ENCODE measurements around the gene INTS11. TPM values are rescaled to one million over a fixed set of nuclear protein-coding genes. Genes with fewer than 3 reads are reported as not detected.

INTS11 gene
- total and polyA plus RNA-seq, 4 experiments from 2014 or later, result 68.3 to 173 (median 117) TPM

- Mint-ChIP-seq H3K27me3 (no peaks in the 10 kb centered on the region), H3K4me1 (peaks cover 0 to 3% (median under 1%) of the 10 kb centered on the region in 4 donors), H3K4me3 (no peak overlapping the region), H3K9me3 (no peaks in the 10 kb centered on the region), H3K36me3 (no peaks in the 10 kb centered on the region), H3K27ac (no peak overlapping the region)
- DNase-seq, result peak; percentile 40 to 71 (median 56)
- Histone ChIP-seq H3K27ac (ENCODE audit: low read depth, low read length) (no peak overlapping the region), H3K4me3 (ENCODE audit: low read length in 2 of 2) (no peak overlapping the region), H3K4me1 (ENCODE audit: insufficient read depth, low read length) (no peaks in the 10 kb centered on the region), H3K27me3 (ENCODE audit: insufficient read depth, low read length) (no peaks in the 10 kb centered on the region), H3K36me3 (ENCODE audit: insufficient read depth, low read length) (no peaks in the 10 kb centered on the region), H3K9me3 (ENCODE audit: control insufficient read depth in 1 of 2, low read length in 2 of 2) (no peaks in the 10 kb centered on the region)
- intact Hi-C loops (cut with micrococcal nuclease), result loop anchor here (5.0 kb wide), 1 partner anchor 308 kb away; the partner anchor contains the start of gene PERM1
- CTCF ChIA-PET (ENCODE audit: partially characterized antibody), result interaction anchor here (0.7 to 3.2 kb wide), 4 partner anchors 8 to 306 kb away, joined by 3 to 57 read pairs (median 4); no protein-coding TSS in a partner anchor
- POLR2A ChIA-PET (ENCODE audit: partially characterized antibody), result interaction anchor here (0.7 kb wide), 1 partner anchor 17 kb away, joined by 3 read pairs; the partner anchor contains the start of gene UBE2J2
Measured at GRCh38 chr1:1290238-1290731, 34.2 kb downstream of the INTS11 start.

DNA sequence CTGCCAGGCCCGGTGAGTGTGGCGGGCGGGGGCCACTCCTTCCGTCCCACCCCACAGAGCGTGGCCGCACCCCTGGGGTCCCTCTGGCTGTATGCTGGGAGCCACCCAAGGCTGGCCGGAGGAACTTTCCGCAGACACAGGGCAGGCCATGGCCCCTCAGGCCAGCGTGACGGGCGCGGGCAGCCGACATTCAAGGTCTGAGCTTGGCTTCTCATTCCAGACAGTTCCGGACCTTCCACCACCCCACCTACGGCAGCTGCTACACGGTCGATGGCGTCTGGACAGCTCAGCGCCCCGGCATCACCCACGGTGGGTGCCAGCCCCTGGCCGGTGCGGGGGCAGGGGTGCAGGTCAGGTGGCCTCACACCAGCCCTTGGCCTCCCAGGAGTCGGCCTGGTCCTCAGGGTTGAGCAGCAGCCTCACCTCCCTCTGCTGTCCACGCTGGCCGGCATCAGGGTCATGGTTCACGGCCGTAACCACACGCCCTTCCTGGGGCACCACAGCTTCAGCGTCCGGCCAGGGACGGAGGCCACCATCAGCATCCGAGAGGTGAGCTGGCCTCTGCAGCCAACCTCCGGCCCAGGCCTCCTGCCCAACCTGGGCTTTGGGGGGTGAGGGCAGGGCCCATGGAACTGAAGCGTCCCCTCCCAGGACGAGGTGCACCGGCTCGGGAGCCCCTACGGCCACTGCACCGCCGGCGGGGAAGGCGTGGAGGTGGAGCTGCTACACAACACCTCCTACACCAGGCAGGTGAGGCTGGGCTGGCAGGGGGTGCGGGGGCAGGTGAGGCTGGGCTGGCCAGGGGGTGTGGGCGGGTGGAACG is 37.0 kb downstream of the INTS11 start:
- Histone ChIP-seq H3K27ac (ENCODE audit: low read depth, low read length) (no peak overlapping the region), H3K27me3 (ENCODE audit: insufficient read depth, low read length) (no peaks in the 10 kb centered on the region), H3K36me3 (ENCODE audit: insufficient read depth, low read length) (no peaks in the 10 kb centered on the region), H3K4me3 (ENCODE audit: low read length in 2 of 2) (no peak overlapping the region), H3K4me1 (ENCODE audit: insufficient read depth, low read length) (no peaks in the 10 kb centered on the region), H3K9me3 (ENCODE audit: control insufficient read depth in 1 of 2, low read length in 2 of 2) (no peaks in the 10 kb centered on the region)
- CTCF ChIA-PET (ENCODE audit: partially characterized antibody), result interaction anchor here (1.2 to 2.1 kb wide), 2 partner anchors 12 to 165 kb away, joined by 3 to 6 read pairs; no protein-coding TSS in a partner anchor
- peaks cover 0 to 4% (median under 1%) of the 10 kb centered on the region in 4 donors for H3K4me1 Mint-ChIP-seq
- no peaks in the 10 kb centered on the region for H3K9me3 Mint-ChIP-seq
- no peaks in the 10 kb centered on the region for H3K36me3 Mint-ChIP-seq
- POLR2A ChIA-PET (ENCODE audit: partially characterized antibody), result no interaction called here
- intact Hi-C loops (cut with micrococcal nuclease), result no loop called here
- H3K4me3 Mint-ChIP-seq, result no peak overlapping the region
- H3K27me3 Mint-ChIP-seq, result no peaks in the 10 kb centered on the region
- no peak overlapping the region for H3K27ac Mint-ChIP-seq
- DNase-seq, result peak in 1 of 5 donors; percentile 22

- H3K9me3 ChIP-seq (ENCODE audit: control insufficient read depth in 1 of 2, low read length in 2 of 2), result no peaks in the 10 kb centered on the region
- no peaks in the 10 kb centered on the region for H3K27me3 ChIP-seq (ENCODE audit: insufficient read depth, low read length)
- no peaks in the 10 kb centered on the region for H3K4me1 ChIP-seq (ENCODE audit: insufficient read depth, low read length)
- POLR2A ChIA-PET (ENCODE audit: partially characterized antibody), result no interaction called here
- Mint-ChIP-seq H3K4me3 (no peak overlapping the region), H3K9me3 (no peaks in the 10 kb centered on the region), H3K27ac (no peak overlapping the region), H3K27me3 (no peaks in the 10 kb centered on the region), H3K4me1 (peaks cover 0 to 1% (median 0%) of the 10 kb centered on the region in 4 donors), H3K36me3 (no peaks in the 10 kb centered on the region)
- no peak overlapping the region for H3K4me3 ChIP-seq (ENCODE audit: low read length in 2 of 2)
- no peak overlapping the region for H3K27ac ChIP-seq (ENCODE audit: low read depth, low read length)
- H3K36me3 ChIP-seq (ENCODE audit: insufficient read depth, low read length), result no peaks in the 10 kb centered on the region
- CTCF ChIA-PET (ENCODE audit: partially characterized antibody), result interaction anchor here (1.2 to 2.1 kb wide), 2 partner anchors 13 to 164 kb away, joined by 3 to 6 read pairs; no protein-coding TSS in a partner anchor
- intact Hi-C loops (cut with micrococcal nuclease), result no loop called here
- peak in 1 of 5 donors; percentile 24 for DNase-seq
Measured at GRCh38 chr1:1286313-1287261, 37.9 kb downstream of the INTS11 start.

DNA sequence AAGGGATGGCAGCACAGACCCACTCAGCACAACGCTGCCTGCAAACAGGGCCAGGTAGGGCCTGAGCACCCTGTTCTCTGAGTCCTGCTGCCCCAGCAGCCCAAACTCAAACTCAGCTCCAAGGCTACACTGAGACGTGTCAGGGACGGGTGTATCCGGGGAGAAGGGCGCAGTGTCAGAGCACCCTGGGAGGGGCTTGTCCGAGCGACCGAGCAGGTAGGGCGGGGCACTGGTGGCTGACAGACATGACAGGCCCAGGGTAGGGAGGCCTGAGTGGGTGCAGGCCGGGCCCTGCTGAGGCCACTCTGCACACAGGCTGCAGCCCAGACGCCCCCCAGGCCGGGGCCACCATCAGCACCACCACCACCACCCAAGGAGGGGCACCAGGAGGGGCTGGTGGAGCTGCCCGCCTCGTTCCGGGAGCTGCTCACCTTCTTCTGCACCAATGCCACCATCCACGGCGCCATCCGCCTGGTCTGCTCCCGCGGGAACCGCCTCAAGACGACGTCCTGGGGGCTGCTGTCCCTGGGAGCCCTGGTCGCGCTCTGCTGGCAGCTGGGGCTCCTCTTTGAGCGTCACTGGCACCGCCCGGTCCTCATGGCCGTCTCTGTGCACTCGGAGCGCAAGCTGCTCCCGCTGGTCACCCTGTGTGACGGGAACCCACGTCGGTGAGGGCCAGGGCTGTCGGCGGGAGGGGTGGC is 38.7 kb downstream of the INTS11 start:
- DNase-seq, result peak in 1 of 5 donors; percentile 22
- intact Hi-C loops (cut with micrococcal nuclease), result no loop called here
- Histone ChIP-seq H3K9me3 (ENCODE audit: control insufficient read depth in 1 of 2, low read length in 2 of 2) (no peaks in the 10 kb centered on the region), H3K27ac (ENCODE audit: low read depth, low read length) (no peak overlapping the region), H3K27me3 (ENCODE audit: insufficient read depth, low read length) (no peaks in the 10 kb centered on the region), H3K36me3 (ENCODE audit: insufficient read depth, low read length) (no peaks in the 10 kb centered on the region), H3K4me3 (ENCODE audit: low read length in 2 of 2) (no peak overlapping the region), H3K4me1 (ENCODE audit: insufficient read depth, low read length) (no peaks in the 10 kb centered on the region)
- no peak overlapping the region for H3K4me3 Mint-ChIP-seq
- H3K36me3 Mint-ChIP-seq, result no peaks in the 10 kb centered on the region
- H3K27ac Mint-ChIP-seq, result no peak overlapping the region
- H3K9me3 Mint-ChIP-seq, result no peaks in the 10 kb centered on the region
- CTCF ChIA-PET (ENCODE audit: partially characterized antibody), result interaction anchor here (2.1 kb wide), 1 partner anchor 163 kb away, joined by 6 read pairs; no protein-coding TSS in a partner anchor
- POLR2A ChIA-PET (ENCODE audit: partially characterized antibody), result no interaction called here
- no peaks in the 10 kb centered on the region for H3K27me3 Mint-ChIP-seq
- H3K4me1 Mint-ChIP-seq, result peaks cover 0 to 1% (median 0%) of the 10 kb centered on the region in 4 donors

- intact Hi-C loops (cut with micrococcal nuclease), result no loop called here
- CTCF ChIA-PET (ENCODE audit: partially characterized antibody), result no interaction called here
- POLR2A ChIA-PET (ENCODE audit: partially characterized antibody), result no interaction called here
Measured at GRCh38 chr1:1285102-1285571, 39.3 kb downstream of the INTS11 start.

DNA sequence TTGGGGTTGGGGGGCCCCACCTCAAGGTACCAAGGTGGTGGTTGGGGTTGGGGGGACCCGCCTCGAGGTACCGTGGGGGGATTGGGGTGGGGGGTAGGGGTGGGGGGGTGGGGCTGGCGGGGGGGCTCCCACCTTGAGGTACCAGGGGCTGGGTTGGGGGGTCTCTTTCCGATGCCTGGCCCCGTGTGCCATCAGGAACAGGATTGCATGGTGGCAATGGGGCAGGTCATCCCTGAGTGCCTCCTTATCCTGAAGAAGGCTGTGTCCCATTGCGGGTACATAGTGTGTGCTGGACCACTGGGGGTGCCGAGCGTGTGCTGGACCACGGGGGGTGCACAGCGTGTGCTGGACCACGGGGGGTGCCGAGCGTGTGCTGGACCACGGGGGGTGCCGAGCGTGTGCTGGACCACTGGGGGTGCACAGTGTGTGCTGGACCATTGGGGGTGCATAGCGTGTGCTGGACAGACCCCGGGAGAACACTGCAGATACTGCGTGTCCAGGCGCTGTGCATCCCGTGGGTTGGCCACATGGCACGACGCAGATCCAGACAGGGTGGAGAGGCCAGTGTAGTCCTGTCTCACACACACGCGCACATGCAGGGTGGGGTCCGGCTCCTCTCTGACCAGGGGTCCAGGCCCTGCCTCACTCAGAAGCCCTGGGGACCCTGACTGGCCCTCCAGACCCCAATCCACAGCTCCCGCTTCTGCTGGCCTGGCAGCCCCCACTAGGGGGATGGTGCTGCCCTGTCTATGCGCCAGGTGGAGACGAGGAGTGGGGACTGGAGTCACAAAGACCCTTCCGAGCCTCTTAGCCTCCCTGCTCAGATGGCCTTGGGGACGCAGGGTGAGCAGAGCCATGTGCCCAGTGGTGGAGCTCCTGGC is 40.0 kb downstream of the INTS11 start:
- Histone ChIP-seq H3K27me3 (ENCODE audit: insufficient read depth, low read length) (no peaks in the 10 kb centered on the region), H3K4me1 (ENCODE audit: insufficient read depth, low read length) (no peaks in the 10 kb centered on the region), H3K27ac (ENCODE audit: low read depth, low read length) (no peak overlapping the region), H3K9me3 (ENCODE audit: control insufficient read depth in 1 of 2, low read length in 2 of 2) (no peaks in the 10 kb centered on the region), H3K4me3 (ENCODE audit: low read length in 2 of 2) (no peak overlapping the region), H3K36me3 (ENCODE audit: insufficient read depth, low read length) (no peaks in the 10 kb centered on the region)
- intact Hi-C loops (cut with micrococcal nuclease), result no loop called here
- Mint-ChIP-seq H3K27me3 (no peaks in the 10 kb centered on the region), H3K36me3 (no peaks in the 10 kb centered on the region), H3K4me3 (no peak overlapping the region), H3K9me3 (no peaks in the 10 kb centered on the region), H3K4me1 (peaks cover 0 to 1% (median 0%) of the 10 kb centered on the region in 4 donors), H3K27ac (no peak overlapping the region)
- POLR2A ChIA-PET (ENCODE audit: partially characterized antibody), result no interaction called here
- CTCF ChIA-PET (ENCODE audit: partially characterized antibody), result no interaction called here
- DNase-seq, result peak in 1 of 5 donors; percentile 39

More at GRCh38 chr1:1285102-1285571, 39.3 kb downstream of the INTS11 start:
- H3K36me3 Mint-ChIP-seq, result no peaks in the 10 kb centered on the region
- H3K27ac ChIP-seq (ENCODE audit: low read depth, low read length), result no peak overlapping the region
- H3K4me1 ChIP-seq (ENCODE audit: insufficient read depth, low read length), result no peaks in the 10 kb centered on the region
- H3K4me3 ChIP-seq (ENCODE audit: low read length in 2 of 2), result no peak overlapping the region
- peak in 1 of 5 donors; percentile 19 for DNase-seq
- no peaks in the 10 kb centered on the region for H3K9me3 Mint-ChIP-seq
- H3K4me1 Mint-ChIP-seq, result peaks cover 0 to 1% (median 0%) of the 10 kb centered on the region in 4 donors
- no peaks in the 10 kb centered on the region for H3K36me3 ChIP-seq (ENCODE audit: insufficient read depth, low read length)
- H3K4me3 Mint-ChIP-seq, result no peak overlapping the region
- no peaks in the 10 kb centered on the region for H3K27me3 Mint-ChIP-seq
- no peaks in the 10 kb centered on the region for H3K9me3 ChIP-seq (ENCODE audit: control insufficient read depth in 1 of 2, low read length in 2 of 2)
- no peaks in the 10 kb centered on the region for H3K27me3 ChIP-seq (ENCODE audit: insufficient read depth, low read length)
- H3K27ac Mint-ChIP-seq, result no peak overlapping the region
